GM12865 (cell line): ENCODE measurements around the gene TOM1.
A peak's percentile ranks its signal among the peaks of the same experiment; 100 is the strongest.

Experiments used
- DNase-seq: peaks from one replicate; pipeline ENCODE4 v3.0.0; 2010; ENCODE audit warnings: low read depth
- H3K4me3 ChIP-seq: 2 replicates; pipeline ENCODE4 v1.5.1; 2011; ENCODE audit warnings: mild to moderate bottlenecking, low read depth, low read length, control low read depth
- CTCF ChIP-seq: IDR thresholded peaks from 2 replicates; pipeline ENCODE4 v1.5.1; 2011; ENCODE audit warnings: low read length, control low read depth, low read depth, inconsistent platforms; ENCODE audit not compliant: insufficient read depth; ENCODE audit errors: missing control alignments

The TOM1 gene

GRCh38 chr22:35349704-35350538, 50.2 kb downstream of the TOM1 start:
- no peak overlapping the region for H3K4me3 ChIP-seq
- DNase-seq: no peak

GRCh38 chr22:35350539-35351503, 51.1 kb downstream of the TOM1 start:
- peak; percentile 95 for DNase-seq
- peak; percentile 90 for TF ChIP-seq CTCF
- peak overlapping the region; percentile 50 for H3K4me3 ChIP-seq

More at GRCh38 chr22:35349704-35350538, 50.2 kb downstream of the TOM1 start:
- no peak for TF ChIP-seq CTCF

- peak; percentile 77 for DNase-seq
- H3K4me3 ChIP-seq: no peak overlapping the region
- peak; percentile 28 for TF ChIP-seq CTCF
Measured at GRCh38 chr22:35352214-35353111, 52.8 kb downstream of the TOM1 start.

GRCh38 chr22:35353318-35353717, 53.6 kb downstream of the TOM1 start:
- H3K4me3 ChIP-seq: no peak overlapping the region
- no peak for TF ChIP-seq CTCF
- DNase-seq: peak; percentile 44

- DNase-seq: no peak
- no peak overlapping the region for H3K4me3 ChIP-seq
- TF ChIP-seq CTCF: no peak
Measured at GRCh38 chr22:35354068-35354467, 54.4 kb downstream of the TOM1 start.
